CD14-positive monocyte (primary cell): Measurements from ENCODE around the gene VAV1. TPM values are rescaled to one million over a fixed set of nuclear protein-coding genes. Genes with fewer than 3 reads are reported as not detected.

ENCODE experiments used
- DNase-seq, 3 donors: peaks; one replicate each; pipeline ENCODE4 v3.0.0-alpha.2; 2011 to 2022
- H2AFZ ChIP-seq: 2 replicates; pipeline ENCODE4 v1.6.0; 2012; ENCODE audit warnings: mild to moderate bottlenecking, low read depth, low read length, inconsistent platforms; ENCODE audit not compliant: insufficient read depth, poor library complexity, severe bottlenecking
- H3K27ac ChIP-seq, 2 donors: 1 replicate in 1 of 2; 2 replicates in 1 of 2; pipeline ENCODE4 v1.5.1; 2012 to 2013; ENCODE audit warnings: low read length in 2 of 2, control low read depth in 1 of 2, inconsistent platforms in 1 of 2, low read depth in 1 of 2, mild to moderate bottlenecking in 1 of 2
- H3K27me3 ChIP-seq, 2 donors: one replicate each; pipeline versions ENCODE4 v1.6.0 to v1.6.1; 2011 to 2013; ENCODE audit warnings: low read length in 2 of 2; ENCODE audit not compliant: control insufficient read depth in 2 of 2, insufficient read depth in 2 of 2
- H3K36me3 ChIP-seq, 2 donors: replicated peaks in 1 of 2; 1 replicate in 1 of 2; 2 replicates in 1 of 2; pipeline versions ENCODE4 v1.5.1 to v1.6.1; 2012 to 2013; ENCODE audit warnings: low read length in 2 of 2, control low read depth in 1 of 2, inconsistent platforms in 1 of 2, mild to moderate bottlenecking in 1 of 2; ENCODE audit not compliant: insufficient read depth in 2 of 2, control insufficient read depth in 1 of 2
- H3K4me1 ChIP-seq, 2 donors: 1 replicate in 1 of 2; 2 replicates in 1 of 2; pipeline versions ENCODE4 v1.5.1 to v1.6.1; 2012 to 2013; ENCODE audit warnings: low read length in 2 of 2, control low read depth in 1 of 2, inconsistent platforms in 1 of 2, mild to moderate bottlenecking in 1 of 2, moderate library complexity in 1 of 2; ENCODE audit not compliant: insufficient read depth in 2 of 2, control insufficient read depth in 1 of 2
- H3K4me2 ChIP-seq: replicated peaks from 2 replicates; pipeline ENCODE3; 2012; ENCODE audit warnings: low read length, moderate library complexity, mild to moderate bottlenecking; ENCODE audit not compliant: poor library complexity, severe bottlenecking; ENCODE audit errors: extremely low read depth
- H3K4me3 ChIP-seq, 3 experiments: fragments of 200-600 bp in 1 of 3; sonication (generic) in 1 of 3; replicated peaks in 1 of 3; 1 replicate in 2 of 3; 2 replicates in 1 of 3; pipeline ENCODE4 v1.5.1; 2011 to 2013; ENCODE audit warnings: low read length in 3 of 3, mild to moderate bottlenecking in 3 of 3, control low read depth in 2 of 3, low read depth in 2 of 3, inconsistent platforms in 1 of 3, moderate library complexity in 1 of 3
- H3K79me2 ChIP-seq: 2 replicates; pipeline ENCODE4 v1.6.0; 2012; ENCODE audit warnings: mild to moderate bottlenecking, control low read depth, inconsistent platforms, low read length, moderate library complexity; ENCODE audit not compliant: insufficient read depth
- H3K9ac ChIP-seq: 2 replicates; pipeline ENCODE4 v1.6.0; 2017; ENCODE audit warnings: low read length, mild to moderate bottlenecking; ENCODE audit not compliant: insufficient read depth, poor library complexity, severe bottlenecking
- H3K9me3 ChIP-seq, 2 donors: replicated peaks in 1 of 2; 1 replicate in 1 of 2; 2 replicates in 1 of 2; pipeline versions ENCODE4 v1.5.1 to v1.6.1; 2012 to 2013; ENCODE audit warnings: low read length in 2 of 2, control low read depth in 1 of 2; ENCODE audit not compliant: control insufficient read depth in 1 of 2, insufficient read depth in 1 of 2
- H4K20me1 ChIP-seq: 2 replicates; pipeline ENCODE4 v1.6.0; 2012; ENCODE audit warnings: mild to moderate bottlenecking, low read length, control low read depth, moderate library complexity; ENCODE audit not compliant: insufficient read depth
- H3K27ac Mint-ChIP-seq, 7 donors: one replicate each; pipeline ENCODE4 v1.8.0; 2020; ENCODE audit warnings: mild to moderate bottlenecking in 7 of 7, mixed read lengths in 7 of 7, moderate library complexity in 6 of 7, inconsistent platforms in 2 of 7
- H3K27me3 Mint-ChIP-seq, 3 donors: one replicate each; pipeline ENCODE4 v1.8.0; 2021 to 2022; ENCODE audit warnings: low read depth in 3 of 3, mild to moderate bottlenecking in 3 of 3, mixed read lengths in 3 of 3, moderate library complexity in 3 of 3, inconsistent platforms in 1 of 3
- H3K36me3 Mint-ChIP-seq, 2 donors: one replicate each; pipeline ENCODE4 v1.8.0; 2020; ENCODE audit warnings: mixed read lengths in 2 of 2, inconsistent platforms in 1 of 2, mild to moderate bottlenecking in 1 of 2
- H3K4me1 Mint-ChIP-seq: one replicate; pipeline ENCODE4 v1.8.0; 2020; ENCODE audit warnings: mild to moderate bottlenecking, mixed read lengths
- H3K4me3 Mint-ChIP-seq, 2 donors: one replicate each; pipeline ENCODE4 v1.8.0; 2020; ENCODE audit warnings: mild to moderate bottlenecking in 2 of 2, mixed read lengths in 2 of 2, moderate library complexity in 1 of 2
- H3K9me3 Mint-ChIP-seq, 7 donors: one replicate each; pipeline ENCODE4 v1.8.0; 2020 to 2022; ENCODE audit warnings: mixed read lengths in 7 of 7, mild to moderate bottlenecking in 6 of 7, moderate library complexity in 6 of 7, inconsistent platforms in 2 of 7
- CTCF ChIP-seq: fragments of 200-600 bp; IDR thresholded peaks from one replicate; pipeline ENCODE4 v1.8.0; 2022; ENCODE audit warnings: antibody characterized with exemption, mild to moderate bottlenecking
- WGBS: methylation state at CpG from one replicate; pipeline ENCODE4 v1.1.5; 2013; ENCODE audit warnings: missing lambda C conversion rate; ENCODE audit not compliant: insufficient coverage; 5-methylcytosine and 5-hydroxymethylcytosine counted together
- intact Hi-C, 2 donors: fragments of 100-400 bp; cut with micrococcal nuclease; formaldehyde crosslinking; loops; one replicate each; pipeline versions ENCODE4 v1.15.0 to v1.15.1; 2023
- polyA plus RNA-seq, 3 donors: library from polyadenylated mRNA; depleted of rRNA in 1 of 3; unstranded in 2 of 3; stranded (reverse) in 1 of 3; fragments of 300-500 nt in 2 of 3; fragments of >200 nt in 1 of 3; fragmentation: Illumina TruSeq in 2 of 3; gene quantifications; 1 replicate in 2 of 3; 2 replicates in 1 of 3; pipeline ENCODE4 v1.2.3, GENCODE V29; 2012 to 2021

Gene VAV1
- polyA plus RNA-seq, 3 donors = 21.3 to 81.2 (median 30.2) TPM

- no peaks in the 10 kb centered on the region for H3K79me2 ChIP-seq
- H3K27me3 Mint-ChIP-seq = peaks cover 1 to 5% (median 5%) of the 10 kb centered on the region in 3 donors
Observed at GRCh38 chr19:6725513-6726231, 46.8 kb upstream of the VAV1 start.

GRCh38 chr19:6728346-6728745, 44.2 kb upstream of the VAV1 start:
- Histone ChIP-seq H3K9me3 (no peaks in the 10 kb centered on the region), H3K4me1 (peaks cover 51 to 56% of the 10 kb centered on the region in 2 donors), H3K36me3 (peaks cover 22 to 23% of the 10 kb centered on the region in 2 donors), H3K79me2 (no peaks in the 10 kb centered on the region), H3K27ac (peak overlapping the region; percentile 21 to 74), H3K27me3 (no peaks in the 10 kb centered on the region), H3K4me3 (peak overlapping the region in 1 of 3 experiments; percentile 52), H3K4me2 (peak overlapping the region; percentile 70), H3K9ac (peak overlapping the region; percentile 29), H4K20me1 (no peaks in the 10 kb centered on the region), H2AFZ (peak overlapping the region; percentile 27)
- Mint-ChIP-seq H3K4me1 (peaks cover 49% of the 10 kb centered on the region), H3K4me3 (peak overlapping the region in 1 of 2 donors; percentile 80), H3K36me3 (peaks cover 15 to 38% of the 10 kb centered on the region in 2 donors), H3K27me3 (peaks cover 0 to 3% (median 2%) of the 10 kb centered on the region in 3 donors), H3K27ac (peak overlapping the region; percentile 80 to 93 (median 85)), H3K9me3 (peaks cover 0 to 4% (median 0%) of the 10 kb centered on the region in 7 donors)
- DNase-seq = peak; percentile 71 to 79 (median 74)
- WGBS = 2% methylated on average over 5 of the region's 8 CpGs
- intact Hi-C loops = no loop called here
- no peak for TF ChIP-seq CTCF

More at GRCh38 chr19:6725513-6726231, 46.8 kb upstream of the VAV1 start:
- no peaks in the 10 kb centered on the region for H3K9me3 ChIP-seq
- no peaks in the 10 kb centered on the region for H4K20me1 ChIP-seq
- peaks cover 5 to 14% of the 10 kb centered on the region in 2 donors for H3K36me3 Mint-ChIP-seq
- no peak overlapping the region for H3K9ac ChIP-seq
- no peak overlapping the region for H3K27ac Mint-ChIP-seq
- H3K36me3 ChIP-seq = no peaks in the 10 kb centered on the region
- H2AFZ ChIP-seq = no peak overlapping the region
- TF ChIP-seq CTCF = no peak
- 93% methylated on average over 7 of the region's 16 CpGs for WGBS
- intact Hi-C loops = no loop called here
- H3K27ac ChIP-seq = no peak overlapping the region
- no peak overlapping the region for H3K4me3 ChIP-seq
- peaks cover 76 to 83% of the 10 kb centered on the region in 2 donors for H3K4me1 ChIP-seq
- no peak overlapping the region for H3K4me3 Mint-ChIP-seq
- no peak for DNase-seq
- no peak overlapping the region for H3K4me2 ChIP-seq
- H3K27me3 ChIP-seq = no peaks in the 10 kb centered on the region
- H3K9me3 Mint-ChIP-seq = peaks cover 0 to 4% (median 0%) of the 10 kb centered on the region in 7 donors
- H3K4me1 Mint-ChIP-seq = peaks cover 74% of the 10 kb centered on the region
